Stimulated activated CD4-positive, alpha-beta T cell treated with anti-CD3 and anti-CD28 coated beads, TNF-alpha, amount 100 ng/mL, for 24 hours (primary cell): Measurements from ENCODE around the gene TMEM94.

ENCODE experiments used
- DNase-seq, 3 experiments: peaks; one replicate each; pipeline ENCODE4 v3.0.0-alpha.2; 2020; ENCODE audit warnings: low read depth in 3 of 3

Gene TMEM94

GRCh38 chr17:75496005-75496404 is 39.6 kb downstream of the TMEM94 start:
- no peak for DNase-seq

- no peak for DNase-seq
These were observed 41.7 kb downstream of the TMEM94 start for GRCh38 chr17:75498039-75498725.

GRCh38 chr17:75498726-75499213 is 42.3 kb downstream of the TMEM94 start:
- DNase-seq: no peak

- no peak for DNase-seq
These were observed 43.0 kb downstream of the TMEM94 start for GRCh38 chr17:75499313-75500022.

GRCh38 chr17:75500419-75501216 is 44.2 kb downstream of the TMEM94 start:
- DNase-seq: no peak

GRCh38 chr17:75501378-75502071 is 45.1 kb downstream of the TMEM94 start:
- DNase-seq: no peak

- DNase-seq: no peak
These were observed 45.8 kb downstream of the TMEM94 start for GRCh38 chr17:75502072-75502720.

- DNase-seq: no peak
These were observed 46.4 kb downstream of the TMEM94 start for GRCh38 chr17:75502721-75503329.

GRCh38 chr17:75503337-75503950 is 47.0 kb downstream of the TMEM94 start:
- DNase-seq: no peak

GRCh38 chr17:75503976-75504346 is 47.5 kb downstream of the TMEM94 start:
- DNase-seq: no peak

GRCh38 chr17:75504347-75505151 is 48.1 kb downstream of the TMEM94 start:
- DNase-seq: peak in 1 of 3 experiments; percentile 19

- no peak for DNase-seq
These were observed 48.6 kb downstream of the TMEM94 start for GRCh38 chr17:75505152-75505409.

GRCh38 chr17:75505640-75506039 is 49.2 kb downstream of the TMEM94 start:
- no peak for DNase-seq

GRCh38 chr17:75506134-75506533 is 49.7 kb downstream of the TMEM94 start:
- DNase-seq: no peak

GRCh38 chr17:75506888-75507287 is 50.5 kb downstream of the TMEM94 start:
- DNase-seq: no peak

GRCh38 chr17:75507733-75508719 is 51.6 kb downstream of the TMEM94 start:
- DNase-seq: no peak

- no peak for DNase-seq
These were observed 52.5 kb downstream of the TMEM94 start for GRCh38 chr17:75508931-75509361.

- DNase-seq: no peak
These were observed 53.3 kb downstream of the TMEM94 start for GRCh38 chr17:75509528-75510258.
